ENCODE results near the gene ANKRD36C. TPM values are rescaled to one million over a fixed set of nuclear protein-coding genes. Genes with fewer than 3 reads are reported as not detected.
"Not testable (repeated sequence)": the region's sequence is repeated elsewhere in the genome, so short reads cannot be mapped to it uniquely, and the experiment has no call there.

The ANKRD36C gene
- total RNA-seq, 2 donors from 2014 or later = 28.6 to 31.4 TPM

- ATAC-seq = peak; percentile 98
- DNase-seq = peak; percentile 97 to 99
- intact Hi-C loops (cut with DNase I, micrococcal nuclease) = not testable (repeated sequence)
These were observed 18.9 kb upstream of the ANKRD36C start for GRCh38 chr2:96010320-96011128.

GRCh38 chr2:96009833-96010232, 18.2 kb upstream of the ANKRD36C start:
- intact Hi-C loops (cut with DNase I, micrococcal nuclease) = not testable (repeated sequence)
- ATAC-seq (peak; percentile 74), DNase-seq (peak in 1 of 2 donors; percentile 47)

GRCh38 chr2:96008051-96008450, 16.4 kb upstream of the ANKRD36C start:
- DNase-seq; ATAC-seq; intact Hi-C loops (cut with DNase I, micrococcal nuclease): not testable (repeated sequence)

- intact Hi-C loops (cut with DNase I, micrococcal nuclease); DNase-seq; ATAC-seq: not testable (repeated sequence)
These were observed 14.6 kb upstream of the ANKRD36C start for GRCh38 chr2:96006248-96006647.

GRCh38 chr2:95992520-95993272, 1.1 kb upstream of the ANKRD36C start:
- intact Hi-C loops (cut with DNase I, micrococcal nuclease) = not testable (repeated sequence)
- ATAC-seq = peak; percentile 70
- peak in 1 of 2 donors; percentile 55 for DNase-seq

GRCh38 chr2:95992102-95992501, 478 bp upstream of the ANKRD36C start:
- intact Hi-C loops (cut with DNase I, micrococcal nuclease) = not testable (repeated sequence)
- ATAC-seq = peak; percentile 58
- peak in 1 of 2 donors; percentile 29 for DNase-seq

GRCh38 chr2:95990884-95991283, 740 bp downstream of the ANKRD36C start:
- intact Hi-C loops (cut with DNase I, micrococcal nuclease); ATAC-seq: not testable (repeated sequence)
- DNase-seq = peak in 1 of 2 donors; percentile 30

- intact Hi-C loops (cut with DNase I, micrococcal nuclease); ATAC-seq: not testable (repeated sequence)
These were observed 40.0 kb downstream of the ANKRD36C start for GRCh38 chr2:95951662-95952061.

GRCh38 chr2:95948039-95948438, 43.6 kb downstream of the ANKRD36C start:
- ATAC-seq; intact Hi-C loops (cut with DNase I, micrococcal nuclease): not testable (repeated sequence)

More at GRCh38 chr2:95951662-95952061, 40.0 kb downstream of the ANKRD36C start:
- not testable (repeated sequence) for DNase-seq

GRCh38 chr2:95939947-95940346, 51.7 kb downstream of the ANKRD36C start:
- intact Hi-C loops (cut with DNase I, micrococcal nuclease); DNase-seq; ATAC-seq: not testable (repeated sequence)

More at GRCh38 chr2:95948039-95948438, 43.6 kb downstream of the ANKRD36C start:
- DNase-seq = not testable (repeated sequence)

- ATAC-seq; DNase-seq; intact Hi-C loops (cut with DNase I, micrococcal nuclease): not testable (repeated sequence)
These were observed 60.9 kb downstream of the ANKRD36C start for GRCh38 chr2:95930740-95931139.

GRCh38 chr2:95917007-95917406, 74.6 kb downstream of the ANKRD36C start:
- DNase-seq; ATAC-seq; intact Hi-C loops (cut with DNase I, micrococcal nuclease): not testable (repeated sequence)

- intact Hi-C loops (cut with DNase I, micrococcal nuclease) = not testable (repeated sequence)
These were observed 76.5 kb downstream of the ANKRD36C start for GRCh38 chr2:95915131-95915530.

GRCh38 chr2:95911431-95911830, 80.2 kb downstream of the ANKRD36C start:
- ATAC-seq; intact Hi-C loops (cut with DNase I, micrococcal nuclease); DNase-seq: not testable (repeated sequence)

More at GRCh38 chr2:95915131-95915530, 76.5 kb downstream of the ANKRD36C start:
- DNase-seq, ATAC-seq: not testable (repeated sequence)

GRCh38 chr2:95894443-95894842, 97.2 kb downstream of the ANKRD36C start:
- DNase-seq; intact Hi-C loops (cut with DNase I, micrococcal nuclease); ATAC-seq: not testable (repeated sequence)

- DNase-seq; ATAC-seq; intact Hi-C loops (cut with DNase I, micrococcal nuclease): not testable (repeated sequence)
These were observed 123.7 kb downstream of the ANKRD36C start for GRCh38 chr2:95867929-95868328.

GRCh38 chr2:95867047-95867677, 124.5 kb downstream of the ANKRD36C start:
- ATAC-seq; intact Hi-C loops (cut with DNase I, micrococcal nuclease); DNase-seq: not testable (repeated sequence)

GRCh38 chr2:95862121-95862520, 129.5 kb downstream of the ANKRD36C start:
- ATAC-seq; DNase-seq; intact Hi-C loops (cut with DNase I, micrococcal nuclease): not testable (repeated sequence)

GRCh38 chr2:95836151-95836550, 155.5 kb downstream of the ANKRD36C start:
- no peak for ATAC-seq
- intact Hi-C loops (cut with DNase I, micrococcal nuclease) = no loop called here
- no peak for DNase-seq
